HG03066 (cell line): ENCODE results near the gene E2F8.

ENCODE experiments used
- ATAC-seq: cut with Tn5 transposase; IDR thresholded peaks from one replicate; pipeline ENCODE4 v1.9.1; 2021; ENCODE audit warnings: low read depth; ENCODE audit not compliant: unreplicated experiment

Gene E2F8

GRCh38 chr11:19226378-19227195 is 14.2 kb downstream of the E2F8 start:
- no peak for ATAC-seq

- no peak for ATAC-seq
These were observed 15.2 kb downstream of the E2F8 start for GRCh38 chr11:19225581-19225980.

GRCh38 chr11:19225123-19225522 is 15.6 kb downstream of the E2F8 start:
- no peak for ATAC-seq

GRCh38 chr11:19220903-19221724 is 19.6 kb downstream of the E2F8 start:
- no peak for ATAC-seq

- no peak for ATAC-seq
These were observed 21.8 kb downstream of the E2F8 start for GRCh38 chr11:19218786-19219460.

GRCh38 chr11:19218216-19218615 is 22.5 kb downstream of the E2F8 start:
- ATAC-seq, result no peak

- ATAC-seq, result no peak
These were observed 23.9 kb downstream of the E2F8 start for GRCh38 chr11:19216709-19217374.

GRCh38 chr11:19216021-19216420 is 24.7 kb downstream of the E2F8 start:
- no peak for ATAC-seq

- no peak for ATAC-seq
These were observed 31.0 kb downstream of the E2F8 start for GRCh38 chr11:19209617-19210370.

GRCh38 chr11:19208959-19209546 is 31.7 kb downstream of the E2F8 start:
- ATAC-seq, result no peak

- ATAC-seq, result no peak
These were observed 32.6 kb downstream of the E2F8 start for GRCh38 chr11:19208181-19208580.

- no peak for ATAC-seq
These were observed 35.9 kb downstream of the E2F8 start for GRCh38 chr11:19204836-19205235.

GRCh38 chr11:19201737-19202605 is 38.8 kb downstream of the E2F8 start, which contains the start of gene CSRP3:
TSS of gene CSRP3 (minus strand) at chr11:19201983. CDS start at chr11:19192448, 9,535 bp downstream.
- no peak for ATAC-seq

- no peak for ATAC-seq
These were observed 40.1 kb downstream of the E2F8 start for GRCh38 chr11:19200410-19201201.

- no peak for ATAC-seq
These were observed 41.0 kb downstream of the E2F8 start for GRCh38 chr11:19199771-19200170.

- no peak for ATAC-seq
These were observed 41.7 kb downstream of the E2F8 start for GRCh38 chr11:19199048-19199447.

GRCh38 chr11:19196432-19196831 is 44.3 kb downstream of the E2F8 start:
- no peak for ATAC-seq
